Cerebellar cortex (tissue), 1 donor: ENCODE data around the gene PDHX.
"Not testable (repeated sequence)": the region's sequence is repeated elsewhere in the genome, so short reads cannot be mapped to it uniquely, and the experiment has no call there.

Experiments used
- DNase-seq: peaks from one replicate; pipeline ENCODE4 v3.0.0-alpha.2; 2015; ENCODE audit warnings: low spot score

PDHX gene

DNA sequence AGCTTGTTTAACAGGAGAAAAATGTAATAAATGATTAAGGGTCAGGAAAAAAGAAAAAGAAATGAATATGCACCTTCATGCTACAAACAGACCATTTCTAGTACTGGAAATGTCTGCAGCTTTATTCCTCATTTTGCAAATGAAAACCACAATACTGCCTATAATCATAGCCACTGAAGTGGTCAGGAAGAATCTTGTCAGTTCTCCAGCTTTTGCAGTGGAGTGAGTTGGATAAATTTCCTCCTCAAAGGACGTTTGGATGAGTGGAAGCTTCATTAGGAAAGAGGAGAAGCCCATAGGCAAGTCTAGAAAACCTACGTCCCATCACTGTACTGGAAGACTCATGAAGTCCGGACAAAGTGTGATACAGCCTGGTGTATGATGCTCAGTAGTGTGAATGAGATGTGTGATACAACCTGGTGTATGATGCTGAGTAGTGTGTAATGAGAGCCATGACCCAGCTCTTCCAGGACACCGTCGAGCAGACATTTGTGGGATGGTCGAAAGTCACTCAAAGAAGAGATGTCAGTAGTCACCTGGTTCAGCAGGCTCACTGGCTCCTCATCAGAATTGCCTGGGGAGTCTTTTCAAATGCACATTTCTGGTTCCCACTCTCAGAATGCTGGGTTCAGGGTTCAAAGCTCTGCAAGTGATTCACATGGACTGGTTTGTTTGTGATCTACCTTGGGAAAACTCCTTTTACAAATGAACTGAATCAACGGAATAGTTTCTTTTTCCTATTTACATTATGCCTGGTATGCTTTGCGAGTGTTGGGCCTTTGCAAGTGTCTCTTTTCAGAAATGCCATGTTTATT lies 101.3 kb downstream of the PDHX start:
- DNase-seq, result no peak

GRCh38 chr11:35021589-35021988 lies 105.2 kb downstream of the PDHX start:
- no peak for DNase-seq

- not testable (repeated sequence) for DNase-seq
Measured at GRCh38 chr11:35023940-35024339, 107.5 kb downstream of the PDHX start.

- not testable (repeated sequence) for DNase-seq
Measured at GRCh38 chr11:35028007-35028406, 111.6 kb downstream of the PDHX start.

GRCh38 chr11:35029979-35030682 lies 113.7 kb downstream of the PDHX start:
- DNase-seq, result no peak

GRCh38 chr11:35030716-35031213 lies 114.3 kb downstream of the PDHX start:
- no peak for DNase-seq

DNA sequence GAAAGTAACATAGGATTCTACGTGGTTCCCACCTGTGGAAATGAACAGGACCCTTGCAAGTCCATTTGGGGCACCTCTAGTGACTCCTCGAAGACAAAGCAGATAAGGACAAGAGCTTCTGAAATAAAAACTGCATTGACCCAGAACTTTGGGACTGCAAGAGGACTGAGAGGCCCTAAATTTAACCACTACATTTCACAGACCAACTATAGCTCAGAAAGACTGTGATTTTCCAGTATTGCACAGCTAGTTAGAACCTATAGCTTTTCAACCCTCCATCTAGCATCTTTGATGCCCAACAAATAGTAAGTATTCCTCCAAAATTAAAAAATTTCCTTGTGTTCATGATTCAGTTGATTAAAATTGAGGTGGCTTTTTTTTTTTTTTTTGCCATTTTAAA lies 114.9 kb downstream of the PDHX start:
- no peak for DNase-seq

- no peak for DNase-seq
Measured at GRCh38 chr11:35031867-35032266, 115.4 kb downstream of the PDHX start.

- no peak for DNase-seq
Measured at GRCh38 chr11:35033011-35033410, 116.6 kb downstream of the PDHX start.

DNA sequence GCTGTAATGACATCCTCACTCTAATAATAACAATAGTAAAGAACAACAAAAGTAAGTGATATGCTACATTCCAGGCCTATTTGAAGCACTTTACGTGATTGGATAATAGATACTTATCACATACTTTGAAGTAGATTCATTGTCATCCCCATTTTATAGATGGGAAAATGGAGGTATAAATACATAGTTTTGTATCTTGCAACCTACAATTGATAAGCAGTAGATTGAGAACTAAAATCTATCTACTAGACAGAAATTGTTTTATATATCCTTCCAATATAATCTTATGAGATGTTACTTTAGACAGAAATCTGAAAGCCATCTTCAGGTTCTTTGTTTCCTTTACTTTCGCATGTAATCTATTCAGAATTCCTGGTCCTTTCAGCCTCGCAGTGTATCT lies 118.0 kb downstream of the PDHX start:
- no peak for DNase-seq

DNA sequence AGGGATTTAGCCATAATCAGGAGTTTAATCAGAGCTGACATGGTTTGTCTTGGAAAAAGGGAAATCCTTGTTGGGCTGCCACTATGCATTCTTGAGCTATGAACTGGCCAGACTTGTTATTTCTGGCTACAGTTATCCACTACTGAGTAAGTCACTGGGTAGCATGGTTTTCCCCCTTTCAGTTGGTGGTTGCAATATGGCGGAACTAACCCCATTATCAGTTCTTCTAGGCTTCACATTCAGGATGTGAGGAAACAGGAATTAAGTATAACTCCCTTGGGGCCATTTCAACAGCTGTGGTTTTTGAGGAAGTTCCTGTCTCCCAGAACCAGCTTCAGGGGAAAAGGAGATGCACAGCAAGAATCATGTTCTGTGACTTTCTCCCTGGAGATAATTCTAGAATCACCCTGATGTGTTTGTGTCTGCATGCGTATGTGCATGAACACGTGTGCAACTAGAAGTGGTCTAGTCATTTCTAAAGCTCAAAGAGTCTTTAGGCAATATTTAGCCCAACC lies 119.5 kb downstream of the PDHX start:
- DNase-seq, result no peak

DNA sequence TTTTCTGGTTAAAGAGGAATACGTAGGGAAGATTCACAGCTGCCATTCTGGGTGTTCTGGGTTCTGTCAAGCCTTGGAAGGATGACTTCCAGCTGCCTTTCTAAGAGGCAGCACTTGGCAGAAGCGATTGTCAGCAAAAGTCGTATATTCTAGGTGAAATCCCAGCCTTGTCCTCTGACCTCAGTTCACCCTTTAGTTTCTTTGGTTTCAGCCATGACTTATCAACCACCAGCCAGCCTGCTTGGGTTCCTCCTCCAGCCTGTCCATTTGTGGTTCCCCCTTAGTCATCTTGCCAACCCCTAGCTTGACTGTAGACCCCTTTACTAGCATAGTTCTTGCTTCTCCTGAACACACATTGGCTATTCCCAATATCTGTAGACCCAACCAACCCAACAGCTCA lies 120.2 kb downstream of the PDHX start:
- DNase-seq, result no peak

DNA sequence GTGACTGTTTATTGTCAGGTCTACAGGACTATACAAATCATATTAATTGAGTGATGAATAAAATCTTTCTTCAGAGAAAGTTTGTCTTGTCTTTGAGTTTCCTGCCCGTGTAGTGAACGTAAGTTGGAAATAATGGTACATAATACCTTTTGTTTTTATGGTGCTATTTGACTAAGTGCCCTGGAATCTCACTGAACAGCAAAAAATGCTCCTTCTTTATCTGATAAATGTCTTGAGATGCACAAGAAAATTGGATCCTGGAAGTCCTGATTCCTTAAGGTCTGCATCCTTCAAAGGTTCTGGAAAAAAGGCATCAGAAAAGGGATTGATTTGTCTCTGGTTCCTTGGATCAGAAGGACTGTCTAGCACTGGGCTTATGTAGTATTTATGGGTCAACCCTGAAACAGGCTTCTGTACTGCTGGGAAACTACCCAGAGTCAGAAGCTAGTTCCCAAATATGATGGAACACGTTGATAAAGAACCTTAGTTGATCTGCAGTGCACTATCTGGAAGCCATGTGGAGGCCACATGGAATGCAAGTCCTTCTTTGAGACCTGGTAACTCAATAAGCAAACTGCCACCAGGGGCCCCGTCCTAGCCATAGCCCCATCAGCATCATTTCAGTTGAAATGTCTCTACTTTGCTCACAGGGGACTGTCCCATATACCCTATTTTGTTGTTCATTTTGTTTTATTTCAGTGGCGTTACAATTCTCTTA lies 122.0 kb downstream of the PDHX start:
- no peak for DNase-seq

DNA sequence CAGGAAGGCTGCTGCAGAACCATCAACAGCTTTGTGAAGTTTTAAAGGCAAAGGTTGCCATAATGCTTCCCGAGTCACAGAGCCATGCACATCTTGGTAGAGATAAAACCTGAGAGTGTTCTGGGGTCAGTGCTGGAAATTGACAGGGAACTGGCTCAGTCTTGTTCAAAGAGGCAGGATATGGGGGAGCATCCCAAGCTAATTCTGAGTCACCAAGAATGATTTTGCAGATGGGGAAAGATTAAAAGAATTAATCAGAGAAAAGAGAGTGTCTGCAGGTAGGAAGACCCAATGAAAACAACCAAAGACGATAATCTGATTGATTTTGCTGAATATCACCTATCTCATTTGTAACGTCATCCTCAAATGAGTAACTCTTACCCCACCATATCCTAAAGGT lies 122.7 kb downstream of the PDHX start:
- no peak for DNase-seq

DNA sequence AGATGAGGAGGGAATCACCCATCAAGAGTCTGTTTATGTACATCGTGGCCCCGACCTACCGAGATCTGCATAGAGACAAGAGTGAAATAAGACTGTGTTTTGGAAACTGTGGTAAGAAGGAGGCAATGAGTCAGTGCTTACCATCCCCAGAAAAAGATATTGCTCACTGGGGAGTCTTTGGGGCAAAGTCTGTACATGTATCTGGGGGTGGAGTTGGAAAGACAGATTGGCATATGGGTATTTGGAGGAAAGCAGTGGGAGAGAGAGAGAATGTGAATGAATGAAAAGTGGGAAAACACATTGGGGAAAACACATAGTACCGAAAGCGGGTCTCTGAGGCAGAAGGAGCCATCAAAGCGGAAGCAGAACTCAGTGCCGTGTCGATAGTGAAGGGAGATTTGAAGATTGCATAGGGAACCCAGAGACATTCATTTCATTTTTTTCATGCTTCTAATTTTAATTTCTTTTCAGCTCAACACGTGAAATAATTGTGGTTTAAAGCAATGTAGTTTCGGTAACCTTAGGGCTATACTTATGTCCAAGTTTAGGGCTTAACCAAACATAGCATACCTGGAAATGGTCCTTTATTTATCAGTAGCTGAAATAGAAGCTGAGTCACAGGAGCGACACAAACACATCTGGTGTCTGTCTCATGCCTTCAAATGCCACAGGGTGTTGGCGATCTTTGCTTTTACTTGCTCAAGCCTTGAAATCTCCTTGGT lies 124.0 kb downstream of the PDHX start:
- no peak for DNase-seq

- no peak for DNase-seq
Measured at GRCh38 chr11:35041070-35041554, 124.7 kb downstream of the PDHX start.

GRCh38 chr11:35042224-35042623 lies 125.8 kb downstream of the PDHX start:
- no peak for DNase-seq

DNA sequence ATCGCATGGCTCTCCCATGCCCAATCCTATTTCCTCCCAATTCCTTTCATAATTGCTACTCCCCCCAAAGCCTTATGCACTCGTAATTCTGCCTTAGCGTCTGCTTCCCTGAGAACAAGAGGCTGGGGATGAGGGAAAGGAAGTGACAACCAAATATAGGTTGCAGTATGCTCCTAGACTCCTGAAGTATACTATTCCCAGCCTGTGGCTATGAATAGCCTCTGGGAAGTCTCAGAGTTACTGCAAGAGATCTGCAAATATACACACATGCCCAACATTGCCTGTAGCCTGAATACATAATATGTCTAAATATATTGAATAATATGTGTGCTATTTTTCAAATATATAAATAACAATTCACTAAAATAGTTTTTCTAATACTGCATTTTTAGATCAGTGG lies 126.5 kb downstream of the PDHX start:
- no peak for DNase-seq

DNA sequence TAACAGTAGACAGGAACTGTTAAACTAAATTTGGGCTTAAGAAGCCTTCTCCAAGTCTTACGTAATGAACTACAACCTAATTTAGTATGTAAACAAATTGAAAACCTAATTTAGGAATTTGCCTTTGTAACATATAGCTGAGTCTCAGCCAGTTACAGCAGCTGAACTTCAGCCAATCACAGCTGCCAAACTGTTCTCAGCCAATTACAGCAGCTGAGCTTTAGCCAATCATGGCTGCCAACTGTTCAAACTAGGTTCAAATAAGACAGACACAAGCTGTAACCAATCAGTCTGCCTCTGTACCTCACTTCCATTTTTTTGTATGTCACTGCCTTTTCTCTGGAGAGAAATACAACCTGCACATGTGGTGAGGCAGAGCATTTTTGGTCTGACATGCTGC lies 127.5 kb downstream of the PDHX start:
- no peak for DNase-seq

DNA sequence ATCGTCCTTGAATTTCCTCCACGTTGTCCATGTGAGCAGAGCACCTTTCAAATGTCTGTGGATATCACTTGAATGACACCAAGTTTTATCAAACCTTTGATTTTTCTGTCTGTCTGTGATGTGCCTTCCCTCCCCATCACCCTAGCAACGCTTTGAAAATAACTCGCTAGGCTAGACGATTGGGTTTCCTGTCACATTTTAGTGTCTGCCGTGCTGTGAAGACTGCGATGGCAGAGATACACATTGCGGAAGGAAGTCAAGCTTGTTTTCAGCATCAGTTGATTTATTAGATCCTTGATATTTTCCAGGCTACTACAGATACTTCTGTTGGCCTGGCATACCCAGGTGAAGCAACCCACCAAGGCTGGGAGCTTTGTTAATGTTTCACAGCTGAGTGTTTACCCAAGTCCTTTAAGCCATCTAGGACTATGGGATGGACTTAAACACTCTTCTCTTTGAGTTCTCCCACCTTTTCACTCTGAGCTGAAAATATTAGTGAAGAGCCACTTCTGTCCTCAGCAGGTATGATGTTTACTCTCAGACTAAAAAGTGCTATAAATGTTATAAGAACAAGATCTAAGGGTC lies 128.9 kb downstream of the PDHX start:
- DNase-seq, result no peak
